NCI-H226 (cell line): ENCODE measurements around the gene ZFYVE28.

Experiments used
- DNase-seq: peaks from one replicate; pipeline ENCODE4 v3.0.0-alpha.2; 2015

The ZFYVE28 gene

DNA sequence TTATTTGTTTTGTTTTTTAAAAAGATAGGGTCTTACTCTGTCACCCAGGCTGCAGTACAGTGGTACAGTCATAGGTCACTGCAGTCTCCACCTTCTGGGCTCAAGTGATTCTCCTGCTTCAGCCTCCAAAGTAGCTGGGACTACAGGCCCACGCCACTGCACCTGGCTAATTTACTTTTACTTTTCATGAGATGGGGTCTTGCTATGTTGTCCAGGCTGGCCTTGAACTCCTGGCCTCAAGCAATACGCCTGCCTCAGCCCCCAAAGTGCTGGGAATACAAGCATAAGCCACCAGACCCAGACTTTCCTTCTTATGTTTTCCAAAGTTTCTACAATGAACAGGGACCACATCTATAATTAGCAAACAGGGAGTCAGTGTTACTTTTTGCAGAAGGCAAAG is 118.7 kb downstream of the ZFYVE28 start:
- DNase-seq = no peak

DNA sequence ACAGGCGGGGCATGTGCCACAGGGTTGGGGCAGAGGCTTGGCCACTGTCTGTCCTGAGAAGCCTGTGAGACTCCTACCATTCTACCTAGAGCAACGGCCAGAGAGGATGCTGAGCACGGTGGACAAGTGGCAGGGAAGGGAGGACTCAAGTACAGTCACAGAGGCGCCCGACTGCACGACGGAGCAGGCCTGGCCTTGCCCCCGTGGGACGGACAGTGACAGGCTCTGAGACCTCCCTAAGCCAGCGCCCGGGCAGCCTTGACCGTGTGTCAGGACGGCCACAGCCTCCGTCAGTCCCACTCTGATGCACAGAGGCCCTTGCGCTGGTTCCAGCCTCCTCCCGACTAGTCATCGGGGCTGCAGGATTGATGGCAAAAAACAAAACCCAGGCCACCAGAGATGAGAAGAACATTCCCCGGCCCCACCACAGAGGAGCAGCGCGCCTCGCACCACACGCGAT is 119.9 kb downstream of the ZFYVE28 start:
- no peak for DNase-seq

DNA sequence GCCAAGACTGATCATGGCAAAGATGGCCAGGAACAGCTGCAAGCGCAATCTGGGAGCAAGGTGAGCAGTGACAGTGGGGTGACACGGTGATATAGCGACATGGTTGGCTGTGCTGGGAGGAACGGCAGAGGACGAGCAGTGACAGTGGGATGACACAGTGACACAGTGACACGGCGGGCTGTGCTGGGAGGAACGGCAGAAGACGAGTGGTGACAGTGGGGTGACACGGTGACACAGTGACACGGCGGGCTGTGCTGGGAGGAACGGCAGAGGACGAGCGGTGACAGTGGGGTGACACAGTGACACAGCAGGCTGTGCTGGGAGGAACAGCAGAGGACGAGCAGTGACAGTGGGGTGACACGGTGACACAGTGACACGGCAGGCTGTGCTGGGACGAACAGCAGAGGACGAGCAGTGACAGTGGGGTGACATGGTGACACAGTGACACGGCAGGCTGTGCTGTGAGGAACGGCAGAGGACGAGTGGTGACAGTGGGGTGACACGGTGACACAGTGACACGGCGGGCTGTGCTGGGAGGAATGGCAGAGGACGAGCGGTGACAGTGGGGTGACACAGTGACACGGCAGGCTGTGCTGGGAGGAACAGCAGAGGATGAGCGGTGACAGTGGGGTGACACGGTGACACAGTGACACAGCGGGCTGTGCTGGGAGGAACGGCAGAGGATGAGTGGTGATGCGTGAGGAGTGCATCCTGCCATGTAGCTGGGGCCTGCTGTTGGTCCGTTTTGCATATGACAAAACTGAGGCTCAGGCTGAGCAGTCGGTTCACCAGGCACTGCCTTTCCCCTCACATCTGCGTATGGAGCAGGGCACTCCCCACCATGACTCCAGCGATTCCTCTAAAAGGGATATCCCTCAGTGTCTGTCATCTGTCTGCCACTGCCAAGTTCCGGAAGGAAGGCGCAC is 120.6 kb downstream of the ZFYVE28 start:
- no peak for DNase-seq

DNA sequence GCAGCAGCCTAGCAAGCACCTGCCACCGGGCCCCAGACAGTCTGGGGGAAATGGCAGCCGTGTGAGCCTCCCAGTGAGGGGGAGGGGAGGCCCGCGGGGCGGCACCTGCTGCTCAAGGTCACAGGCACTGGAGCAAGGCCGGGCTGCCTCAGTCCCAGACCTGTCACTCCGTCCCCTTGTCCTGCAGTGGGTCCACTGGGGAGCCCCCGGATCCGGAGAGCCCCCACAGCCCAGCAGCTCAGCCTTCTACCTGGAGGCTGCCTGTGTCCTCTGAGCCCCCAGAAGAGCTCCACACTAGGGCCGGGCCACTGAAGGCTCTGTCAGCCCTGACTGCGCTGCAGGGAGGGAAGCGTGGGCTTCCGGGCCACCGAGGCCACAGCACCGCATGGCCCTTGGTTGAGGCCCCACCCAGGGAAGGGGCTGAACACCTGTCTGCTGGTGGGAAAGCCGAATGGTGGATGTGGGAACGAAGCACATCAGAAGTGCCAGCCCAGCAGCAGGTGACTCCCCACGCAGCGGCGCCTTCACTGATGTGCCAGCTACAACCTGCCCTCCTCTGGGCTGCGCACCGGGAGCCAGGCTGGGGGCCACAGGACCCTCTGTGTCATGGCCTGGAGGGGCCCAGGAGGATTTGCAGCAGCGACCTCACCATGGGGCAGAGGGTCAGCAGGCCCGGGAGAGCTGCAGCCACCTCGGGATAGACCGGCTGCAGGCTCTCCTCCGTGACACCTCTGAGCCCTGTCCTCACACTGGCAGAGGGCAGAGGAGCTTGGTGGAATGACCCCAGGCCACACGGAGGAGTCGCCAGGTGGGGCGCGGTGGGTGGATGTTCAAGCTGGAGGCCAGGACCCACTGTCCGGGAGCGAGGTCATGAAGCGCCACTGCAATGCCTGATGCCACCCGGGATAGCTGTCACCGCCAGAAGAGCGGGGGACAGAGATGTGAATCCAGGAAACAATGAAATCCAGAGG is 121.5 kb downstream of the ZFYVE28 start:
- no peak for DNase-seq

DNA sequence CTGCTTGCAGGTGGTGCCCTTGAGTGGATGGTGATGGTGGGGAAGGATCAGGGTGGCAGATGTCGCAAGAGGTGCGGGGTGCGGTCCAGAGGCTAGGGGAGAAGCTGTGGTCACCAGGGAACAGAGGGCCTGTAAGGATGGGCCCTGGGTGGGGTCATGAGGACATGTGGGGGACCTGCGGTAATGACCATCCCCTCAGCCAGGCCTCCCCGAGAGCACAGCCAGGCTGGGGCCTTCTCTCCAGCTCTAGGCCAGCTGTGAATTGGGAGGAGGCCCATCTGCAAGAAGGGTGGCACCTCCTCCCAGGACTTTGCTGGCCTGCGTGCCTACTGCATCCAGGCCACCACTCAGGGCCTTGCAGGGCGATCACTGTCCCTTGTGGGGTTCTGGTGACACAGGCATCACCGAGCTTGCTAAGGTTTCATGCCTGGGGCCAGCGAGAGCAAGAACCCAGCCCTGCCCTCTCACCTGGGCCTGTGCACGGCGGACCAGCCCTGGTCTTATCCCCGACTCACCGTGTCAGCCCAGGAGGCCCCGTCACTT is 122.5 kb downstream of the ZFYVE28 start:
- DNase-seq = no peak

DNA sequence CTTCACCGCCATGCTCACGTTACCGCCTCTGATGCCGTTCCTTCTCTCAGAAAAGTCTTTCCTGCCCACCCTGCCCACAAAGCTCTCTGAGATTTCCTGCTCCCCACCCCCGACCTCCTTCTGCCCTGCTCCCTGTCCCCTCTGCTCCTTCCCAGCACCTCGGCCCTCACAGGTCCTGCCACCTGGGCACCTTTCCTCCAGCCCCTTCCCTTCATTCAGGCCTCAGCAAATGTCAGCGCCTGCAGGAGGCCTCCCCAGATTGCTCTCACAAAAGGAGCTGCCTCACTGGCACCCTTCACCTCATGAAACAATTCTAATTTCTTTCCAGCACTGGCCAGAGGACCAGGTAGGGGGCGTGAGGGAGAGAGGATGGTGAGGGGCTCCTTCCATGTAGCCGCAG is 122.9 kb downstream of the ZFYVE28 start:
- DNase-seq = no peak

DNA sequence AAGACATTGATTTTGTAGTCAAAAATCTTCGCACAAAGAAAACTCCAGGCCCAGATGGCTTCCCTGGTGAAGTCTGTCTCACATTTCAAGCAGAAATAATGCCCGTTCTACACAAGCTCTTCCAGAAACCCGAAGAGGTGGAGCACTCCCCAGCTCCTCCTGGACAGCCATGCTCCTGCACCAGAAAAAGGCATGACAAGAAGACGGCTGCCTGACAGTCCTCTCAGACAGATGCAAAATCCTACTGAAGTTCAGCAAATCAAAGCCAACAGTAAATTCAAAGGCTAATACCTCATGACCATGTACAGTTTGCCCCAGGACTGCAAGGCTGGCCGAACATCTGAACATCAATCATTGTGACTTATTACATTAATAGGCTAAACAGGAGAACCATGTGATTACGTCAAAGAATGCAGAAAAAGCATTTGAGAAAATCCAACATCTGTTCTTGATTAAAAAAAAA is 125.8 kb downstream of the ZFYVE28 start:
- DNase-seq = no peak

DNA sequence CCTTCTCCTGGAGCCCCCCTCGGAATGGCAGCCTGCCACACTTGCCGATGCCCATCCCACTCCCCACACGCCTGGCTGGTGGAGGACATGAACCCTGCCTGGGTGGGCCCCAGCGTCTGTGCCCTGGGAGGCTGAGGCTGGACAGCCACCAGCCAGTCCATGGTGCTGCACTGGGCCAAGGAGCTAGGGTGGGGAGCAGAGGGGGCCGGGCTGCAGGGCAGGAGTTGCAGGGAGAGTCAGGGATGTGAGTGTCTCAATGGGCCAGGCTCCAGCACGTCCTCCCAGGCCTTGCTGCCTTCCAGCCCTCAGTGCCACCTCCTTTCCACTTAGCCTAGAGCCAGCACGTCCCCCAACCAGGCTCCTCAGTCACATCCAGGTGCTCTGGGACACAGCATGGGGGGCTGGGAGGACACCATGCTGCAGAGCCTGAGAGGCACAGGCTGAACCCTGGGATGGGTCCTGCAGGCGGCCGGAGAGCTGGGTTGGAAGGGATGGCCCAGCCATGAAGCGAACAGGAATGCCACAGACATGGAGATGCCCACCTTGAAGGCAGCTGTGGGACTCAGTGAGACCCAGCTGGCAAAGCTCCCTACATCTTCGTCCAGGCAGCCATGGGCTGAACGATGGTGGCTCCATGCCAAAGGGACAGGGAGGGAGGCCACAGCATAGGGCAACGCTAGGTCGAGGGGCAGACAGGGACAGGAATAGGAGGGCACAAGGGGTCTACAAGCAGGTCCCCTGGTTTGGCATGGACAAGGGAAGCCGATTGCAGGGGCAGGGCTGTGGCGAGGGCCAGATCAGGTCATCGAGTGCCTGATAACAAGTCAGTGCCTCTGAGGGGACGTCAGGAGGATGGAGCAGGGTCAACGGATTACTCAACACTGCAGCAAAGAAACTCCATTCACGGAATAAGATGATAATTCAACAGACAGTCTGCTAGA is 126.5 kb downstream of the ZFYVE28 start:
- no peak for DNase-seq

DNA sequence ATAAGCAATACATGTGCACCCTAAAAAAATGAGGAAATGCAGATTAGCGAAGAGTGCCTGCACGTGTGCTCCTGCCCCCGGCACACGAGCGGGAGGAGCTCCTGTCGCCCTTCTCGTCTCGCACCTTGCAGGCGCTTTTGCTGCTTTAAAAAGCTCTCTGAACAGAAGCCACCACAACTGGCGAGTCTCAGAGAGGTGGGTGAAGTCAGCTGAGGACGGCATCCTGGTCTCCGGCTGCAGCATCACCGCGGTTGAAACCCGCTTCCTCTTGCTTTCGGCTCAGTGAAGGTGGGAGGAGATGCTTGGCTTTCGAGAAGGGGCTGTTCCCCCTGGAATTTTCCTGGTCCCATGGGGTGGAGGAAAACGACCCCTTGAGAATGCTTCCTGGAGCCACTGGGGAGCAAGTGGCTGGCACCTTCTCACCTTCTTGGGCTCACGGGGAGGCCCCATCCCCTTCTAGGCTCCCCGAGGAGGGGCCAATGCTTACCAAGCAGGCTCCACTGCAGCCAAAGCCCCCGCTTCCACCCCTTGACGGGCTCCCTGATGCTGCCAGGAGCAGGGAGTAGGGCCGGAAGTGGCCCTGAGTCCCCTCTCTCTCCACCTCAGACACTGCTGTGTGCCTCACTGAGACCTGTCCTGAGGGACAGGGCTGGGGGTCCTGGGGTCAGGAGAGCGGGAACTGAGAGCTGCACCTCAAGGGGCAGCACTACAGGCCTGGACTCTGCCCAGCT is 127.3 kb downstream of the ZFYVE28 start:
- no peak for DNase-seq

DNA sequence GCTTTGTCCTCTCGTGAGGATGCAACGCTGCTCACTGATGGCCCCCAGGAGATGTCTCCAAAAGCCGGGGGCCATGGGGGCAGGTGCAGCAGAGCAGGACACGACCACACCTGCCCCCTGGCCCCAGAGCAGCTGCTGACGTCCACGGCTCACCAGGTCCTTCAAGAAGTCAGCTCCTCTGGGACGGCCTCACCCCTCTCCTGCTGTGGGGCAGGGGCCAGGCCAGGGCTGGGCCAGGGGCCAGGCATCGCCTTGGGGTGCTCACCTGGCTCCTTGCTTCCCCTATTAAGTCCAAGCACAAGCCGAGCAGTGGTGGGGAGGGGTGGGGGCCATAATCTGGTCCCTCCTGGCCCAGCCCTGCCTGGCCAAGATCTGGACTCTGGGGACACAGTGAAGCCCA is 128.0 kb downstream of the ZFYVE28 start:
- no peak for DNase-seq

DNA sequence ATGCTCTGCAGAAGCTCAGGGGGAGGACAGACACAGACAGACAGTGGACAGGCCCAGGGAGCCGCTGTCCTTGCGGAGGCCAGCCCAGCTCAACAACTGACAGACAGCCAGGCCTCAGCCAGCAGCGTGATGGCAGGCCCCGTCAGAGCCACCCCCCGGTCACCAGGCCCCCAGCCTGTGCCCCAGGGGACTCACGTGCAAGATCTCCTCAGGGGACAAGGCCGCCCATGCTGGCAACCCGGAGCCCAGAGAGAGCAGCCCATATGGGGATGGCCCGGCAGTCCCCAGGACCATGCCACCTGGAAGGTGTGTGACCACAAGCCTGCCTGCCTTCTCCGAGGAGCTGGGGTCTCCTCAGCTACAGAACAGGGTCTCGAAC is 128.5 kb downstream of the ZFYVE28 start:
- no peak for DNase-seq

DNA sequence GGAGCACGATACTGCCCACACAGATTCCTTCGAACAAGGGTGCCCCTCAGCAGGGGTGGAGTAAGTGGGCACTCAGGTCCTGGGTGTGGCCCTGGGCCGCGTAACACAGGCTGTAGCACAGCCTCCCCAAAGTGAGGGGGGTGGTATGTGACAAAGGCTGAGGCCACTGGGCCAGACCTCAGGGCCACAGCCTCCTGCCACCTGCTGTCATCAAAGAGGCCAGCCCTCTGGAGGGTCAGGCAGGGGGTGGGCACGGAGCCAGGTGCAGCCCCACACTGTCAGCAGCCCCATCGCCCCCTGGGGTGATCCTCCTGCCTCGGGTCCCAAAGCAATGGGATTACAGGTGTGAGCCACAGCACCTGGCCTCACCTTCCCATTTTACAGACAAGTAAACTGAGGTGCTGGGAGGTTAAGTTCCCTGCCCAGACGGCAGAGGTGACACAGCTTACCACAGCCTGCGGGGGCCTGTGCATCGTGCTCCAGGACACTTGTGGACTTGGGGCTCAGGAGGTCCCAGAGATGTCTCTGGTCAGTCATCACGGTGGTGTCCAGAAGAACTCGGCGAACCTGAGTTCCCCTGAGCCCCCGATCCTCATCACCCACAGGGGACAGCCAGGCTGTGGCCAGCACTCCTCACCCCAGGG is 129.0 kb downstream of the ZFYVE28 start:
- no peak for DNase-seq

DNA sequence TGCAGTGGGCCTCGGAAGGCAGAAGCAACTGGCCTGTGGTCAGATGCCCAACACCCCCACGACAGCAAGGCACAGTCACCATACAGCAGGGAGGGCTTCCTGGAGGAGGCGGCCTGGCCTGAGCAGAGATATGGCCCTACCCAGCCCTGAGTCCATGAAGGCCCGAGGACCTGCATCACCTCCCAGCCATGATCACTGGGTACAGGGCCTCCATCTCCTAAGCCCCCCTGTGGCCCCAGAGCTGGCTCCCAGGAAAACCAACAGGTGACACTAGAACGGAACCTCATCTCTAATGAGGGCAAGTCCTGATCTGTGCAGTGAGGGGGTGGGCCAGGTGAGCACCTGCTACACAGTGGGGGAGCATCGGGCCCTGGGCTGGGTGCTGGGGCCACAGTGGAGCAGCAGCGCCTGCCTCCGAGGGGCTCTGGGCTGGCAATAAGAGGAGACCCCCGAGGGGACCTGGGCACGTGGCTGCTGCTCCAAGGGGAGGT is 130.3 kb downstream of the ZFYVE28 start:
- DNase-seq = no peak

DNA sequence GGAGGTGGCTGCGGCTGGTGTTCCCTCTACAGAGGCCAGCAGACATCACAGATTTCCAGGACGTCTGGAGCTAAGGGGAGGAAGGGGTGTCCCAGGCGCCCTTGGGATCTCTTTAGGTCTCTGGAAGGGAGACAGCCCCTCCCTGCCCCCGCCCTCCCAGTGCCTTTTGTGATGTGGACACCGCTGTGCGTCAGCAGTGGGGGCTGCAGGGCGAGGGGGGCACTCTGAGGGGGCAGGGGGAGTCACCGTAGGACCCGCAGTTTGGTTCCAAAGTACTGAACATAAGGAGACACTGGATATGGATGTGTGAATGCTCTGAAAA is 130.9 kb downstream of the ZFYVE28 start:
- no peak for DNase-seq

DNA sequence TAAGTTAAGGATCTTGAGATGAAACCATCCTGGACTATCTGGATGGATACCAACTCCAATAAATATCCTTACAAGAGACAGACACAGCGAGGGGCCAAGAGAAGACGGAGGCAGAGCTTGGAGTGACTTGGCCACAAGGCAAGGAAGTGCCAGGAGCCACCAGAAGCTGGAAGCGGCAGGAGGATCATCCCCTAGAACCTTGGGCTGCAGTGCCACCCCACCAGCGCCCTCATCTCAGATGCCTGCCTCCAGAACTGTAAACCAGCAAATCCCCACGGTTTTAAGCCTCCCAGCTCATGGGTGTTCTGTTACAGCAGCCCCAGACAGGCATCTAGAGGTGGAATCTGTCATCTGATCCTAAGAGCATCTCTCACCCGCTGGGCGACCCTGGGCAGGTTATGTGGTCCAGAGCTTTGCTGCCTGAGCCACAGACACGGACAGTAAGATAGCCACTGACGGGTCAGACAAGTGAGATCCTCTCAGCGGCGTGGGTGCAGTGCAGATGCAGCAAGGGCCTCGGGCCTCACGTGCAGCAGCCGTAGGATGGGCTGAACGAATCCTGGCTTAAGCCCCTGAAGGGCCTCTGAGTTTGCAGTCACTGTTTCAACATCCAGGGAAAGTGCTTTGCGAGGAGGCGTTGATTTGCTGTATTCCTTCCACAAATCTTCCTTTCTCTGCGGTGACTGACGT is 131.4 kb downstream of the ZFYVE28 start:
- DNase-seq = no peak

DNA sequence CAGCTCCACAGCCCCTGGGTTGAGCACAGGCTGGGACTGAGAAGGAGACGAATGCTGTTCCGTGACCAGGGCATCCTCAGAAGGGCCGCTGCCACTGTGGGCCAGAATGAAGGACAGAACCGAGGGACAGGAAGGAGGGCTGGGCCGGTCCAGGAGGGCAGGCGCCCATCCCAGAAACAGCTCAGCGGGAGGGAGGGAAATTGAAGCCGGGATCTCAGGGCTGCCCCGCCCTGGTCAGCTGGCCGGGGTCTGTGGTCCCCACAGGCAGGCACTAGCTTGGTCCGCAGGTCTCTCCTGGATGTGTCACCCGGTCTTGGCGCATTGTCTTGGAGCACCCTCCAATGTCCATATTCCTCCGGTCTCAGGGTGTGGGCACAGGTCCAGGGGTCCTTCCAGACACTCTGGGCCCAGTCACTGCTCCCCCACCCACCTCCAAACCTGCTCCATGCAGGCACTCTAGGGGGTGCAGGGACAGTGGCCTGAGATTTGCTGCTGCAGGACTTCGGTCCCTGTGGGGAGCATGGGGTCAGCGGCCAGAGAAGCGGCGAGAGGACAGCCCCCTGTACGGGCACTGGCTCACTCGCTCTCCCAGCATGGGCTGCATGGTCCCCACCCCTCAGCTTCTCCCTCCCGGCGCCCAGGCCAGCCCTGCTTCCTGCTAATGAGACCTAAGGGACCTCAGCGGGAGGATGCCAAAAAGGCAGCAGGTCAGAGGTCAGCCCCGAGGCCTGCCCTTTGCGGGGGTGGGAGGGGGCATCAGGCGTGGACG is 132.6 kb downstream of the ZFYVE28 start:
- DNase-seq = no peak

DNA sequence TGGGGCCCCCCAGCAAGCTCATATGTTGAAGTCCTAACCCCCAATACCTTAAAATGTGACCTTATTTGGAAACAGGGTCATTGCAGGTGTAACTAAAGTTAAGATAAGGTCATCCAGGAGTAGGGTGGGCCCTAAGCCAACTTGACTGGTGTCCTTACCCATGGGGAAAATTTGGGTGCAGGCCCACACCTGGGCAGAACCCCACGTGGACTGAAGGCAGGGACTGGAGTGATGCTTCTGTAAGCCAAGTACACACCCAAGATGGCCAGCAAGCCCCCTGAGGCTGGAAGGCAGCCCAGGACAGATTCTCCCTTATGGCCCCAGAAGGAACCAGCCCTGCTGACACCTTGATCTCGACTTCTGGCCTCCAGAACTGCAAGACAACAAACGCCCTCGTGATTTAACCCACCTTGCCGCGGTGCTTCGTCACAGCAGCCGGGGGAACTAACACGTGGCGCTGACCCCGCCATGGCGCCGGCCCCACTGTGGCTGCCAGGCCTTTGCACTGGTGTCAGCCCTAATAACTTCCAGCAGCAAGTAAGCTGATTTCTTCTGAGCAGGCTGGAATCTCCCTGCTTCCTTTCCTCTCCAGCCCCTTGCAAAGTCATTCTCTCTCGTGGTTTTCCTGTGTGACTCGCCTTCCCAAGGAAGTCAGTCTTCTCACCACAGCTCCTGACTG is 133.4 kb downstream of the ZFYVE28 start:
- peak; percentile 46 for DNase-seq

DNA sequence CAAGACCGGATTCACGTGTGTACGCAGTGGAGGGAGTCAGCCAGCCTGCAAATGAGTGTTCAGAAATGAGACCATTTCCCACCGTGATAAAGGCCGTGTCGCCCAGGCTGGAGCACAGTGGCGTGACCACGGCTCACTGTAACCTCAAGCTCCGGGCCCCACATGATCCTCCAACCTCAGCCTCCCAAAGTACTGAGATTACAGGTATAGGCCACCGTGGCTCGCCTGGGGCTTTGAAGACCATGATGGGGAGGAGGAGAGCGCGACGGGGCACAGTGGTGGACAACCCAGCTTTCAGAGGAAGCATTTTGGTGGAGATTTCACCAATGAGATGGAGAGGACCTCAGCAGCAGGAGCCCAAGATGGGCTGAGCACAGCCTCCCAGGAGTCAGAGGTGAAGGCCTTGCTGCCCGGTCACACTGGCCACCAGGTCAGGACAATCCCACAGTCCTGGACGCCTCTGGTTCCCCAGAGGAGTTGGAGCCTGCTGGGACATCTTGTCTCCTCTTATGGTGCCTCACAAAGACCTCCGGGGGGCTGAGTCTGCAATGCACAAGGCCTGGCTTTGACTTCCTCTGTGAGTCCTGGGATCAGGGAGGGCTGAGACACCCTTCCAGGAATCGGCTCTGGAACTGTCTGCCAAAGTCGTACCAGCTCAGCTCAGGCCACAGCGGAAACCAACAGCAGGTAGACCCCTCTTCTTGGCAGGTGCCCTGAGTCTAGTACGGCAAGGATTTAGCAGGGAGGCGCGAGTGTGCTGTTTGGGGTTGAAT is 134.1 kb downstream of the ZFYVE28 start:
- DNase-seq = no peak
